H1 (cell line): ENCODE measurements around the gene ZDHHC8. TPM values are rescaled to one million over a fixed set of nuclear protein-coding genes. Genes with fewer than 3 reads are reported as not detected.
A peak's percentile ranks its signal among the peaks of the same experiment; 100 is the strongest.

ENCODE experiments used
- CTCF ChIA-PET: fragments of 300-600 bp; sonication (Branson Sonifier 250); formaldehyde crosslinking; loops from one replicate; lab custom pipeline; 2021; ENCODE audit not compliant: partially characterized antibody; lab: Charles Lee
- POLR2A ChIA-PET: fragments of 300-600 bp; sonication (Branson Sonifier 250); formaldehyde crosslinking; loops from one replicate; lab custom pipeline; 2021; ENCODE audit warnings: inconsistent platforms; ENCODE audit not compliant: partially characterized antibody; lab: Charles Lee
- DNase-seq, 2 experiments: peaks; one replicate each; pipeline versions ENCODE4 v3.0.0 to v3.0.0-alpha.2; 2010 to 2022; ENCODE audit warnings: low spot score in 2 of 2, low read depth in 1 of 2, mixed read lengths in 1 of 2
- FAIRE-seq: peaks from 2 replicates; lab custom pipeline; 2011; peaks lifted over from hg19 to GRCh38; lab: Jason Lieb, UNC
- H2AFZ ChIP-seq: 2 replicates; pipeline ENCODE4 v1.8.1; 2012; ENCODE audit warnings: low read length, inconsistent platforms
- H2AK5ac ChIP-seq: 2 replicates; pipeline ENCODE4 v1.6.1; 2013; ENCODE audit warnings: low read depth, low read length
- H2BK120ac ChIP-seq: replicated peaks from 2 replicates; pipeline ENCODE3; 2013; ENCODE audit warnings: low read depth, low read length, inconsistent platforms
- H2BK12ac ChIP-seq: 2 replicates; pipeline ENCODE4 v1.6.1; 2013; ENCODE audit warnings: low read depth, low read length
- H2BK15ac ChIP-seq: 2 replicates; pipeline ENCODE4 v1.6.1; 2013; ENCODE audit warnings: low read length
- H2BK20ac ChIP-seq: 2 replicates; pipeline ENCODE4 v1.6.1; 2013; ENCODE audit warnings: low read length
- H2BK5ac ChIP-seq: 2 replicates; pipeline ENCODE4 v1.6.1; 2013; ENCODE audit warnings: low read depth, low read length
- H3K14ac ChIP-seq: 2 replicates; pipeline ENCODE4 v1.6.1; 2013; ENCODE audit warnings: inconsistent platforms; ENCODE audit not compliant: insufficient read length
- H3K18ac ChIP-seq: 2 replicates; pipeline ENCODE4 v1.6.1; 2013; ENCODE audit warnings: low read length; ENCODE audit errors: extremely low read depth
- H3K23ac ChIP-seq: 2 replicates; pipeline ENCODE4 v1.6.1; 2013; ENCODE audit warnings: inconsistent platforms; ENCODE audit not compliant: insufficient read length
- H3K23me2 ChIP-seq: 2 replicates; pipeline ENCODE4 v1.6.1; 2013; ENCODE audit warnings: low read depth, low read length
- H3K27ac ChIP-seq: 2 replicates; pipeline ENCODE4 v1.6.1; 2011; ENCODE audit warnings: low read depth, low read length, inconsistent platforms
- H3K27me3 ChIP-seq, 4 experiments: replicated peaks in 1 of 4; 1 replicate in 1 of 4; 2 replicates in 3 of 4; pipeline versions ENCODE4 v1.6.1 to v1.8.1; 2011 to 2013; ENCODE audit warnings: low read length in 3 of 4, mild to moderate bottlenecking in 3 of 4, inconsistent platforms in 2 of 4, mixed read lengths in 2 of 4, moderate library complexity in 1 of 4; ENCODE audit not compliant: control insufficient read depth in 3 of 4, insufficient read depth in 3 of 4; ENCODE audit errors: extremely low read depth in 1 of 4
- H3K36me3 ChIP-seq, 4 experiments: 2 replicates each; pipeline versions ENCODE4 v1.6.1 to v1.8.1; 2011 to 2013; ENCODE audit warnings: mild to moderate bottlenecking in 4 of 4, low read length in 3 of 4, moderate library complexity in 2 of 4, control low read depth in 1 of 4, inconsistent platforms in 1 of 4; ENCODE audit not compliant: insufficient read depth in 4 of 4, control insufficient read depth in 2 of 4
- H3K4ac ChIP-seq: replicated peaks from 2 replicates; pipeline ENCODE3; 2013; ENCODE audit warnings: low read length, low read depth, mixed read lengths, inconsistent platforms; ENCODE audit not compliant: insufficient read length
- H3K4me1 ChIP-seq, 4 experiments: replicated peaks in 1 of 4; 1 replicate in 1 of 4; 2 replicates in 3 of 4; pipeline versions ENCODE4 v1.6.1 to v1.8.1; 2011 to 2013; ENCODE audit warnings: low read length in 3 of 4, inconsistent platforms in 2 of 4, mixed read lengths in 1 of 4; ENCODE audit not compliant: insufficient read depth in 4 of 4, control insufficient read depth in 3 of 4
- H3K4me2 ChIP-seq, 2 experiments: 2 replicates each; pipeline versions ENCODE4 v1.6.1 to v1.8.1; 2011 to 2013; ENCODE audit warnings: low read depth in 2 of 2, low read length in 2 of 2, control low read depth in 1 of 2, inconsistent platforms in 1 of 2, mild to moderate bottlenecking in 1 of 2; ENCODE audit not compliant: insufficient read depth in 1 of 2
- H3K4me3 ChIP-seq, 4 experiments: fragments of 200-600, 300-600 bp in 1 of 4; sonication (generic), shearing (Covaris generic), sonication (Bioruptor Twin) in 1 of 4; 2 replicates each; pipeline versions ENCODE4 v1.5.1 to v1.8.1; 2011 to 2016; ENCODE audit warnings: low read length in 4 of 4, low read depth in 3 of 4, control low read depth in 2 of 4, inconsistent platforms in 2 of 4, mild to moderate bottlenecking in 2 of 4, mixed read lengths in 1 of 4, moderate library complexity in 1 of 4; ENCODE audit not compliant: insufficient read depth in 2 of 4; ENCODE audit errors: extremely low read depth in 1 of 4
- H3K56ac ChIP-seq: replicated peaks from 2 replicates; pipeline ENCODE3; 2013; ENCODE audit warnings: low read depth, mild to moderate bottlenecking, mixed read lengths, low read length, inconsistent platforms; ENCODE audit not compliant: insufficient read length
- H3K79me1 ChIP-seq: 2 replicates; pipeline ENCODE4 v1.6.1; 2013; ENCODE audit warnings: low read depth, low read length, control low read depth
- H3K79me2 ChIP-seq, 2 experiments: 2 replicates each; pipeline versions ENCODE4 v1.6.1 to v1.8.1; 2012 to 2013; ENCODE audit warnings: low read length in 2 of 2, mild to moderate bottlenecking in 2 of 2, inconsistent platforms in 1 of 2; ENCODE audit not compliant: insufficient read depth in 2 of 2, control insufficient read depth in 1 of 2
- H3K9ac ChIP-seq, 4 experiments: replicated peaks in 1 of 4; 1 replicate in 1 of 4; 2 replicates in 3 of 4; pipeline versions ENCODE4 v1.6.1 to v1.8.1; 2011 to 2013; ENCODE audit warnings: low read depth in 3 of 4, low read length in 3 of 4, control low read depth in 2 of 4, mild to moderate bottlenecking in 2 of 4, moderate library complexity in 2 of 4, inconsistent platforms in 1 of 4; ENCODE audit errors: extremely low read depth in 1 of 4
- H3K9me3 ChIP-seq, 2 experiments: 2 replicates each; pipeline versions ENCODE4 v1.6.1 to v1.8.1; 2012 to 2013; ENCODE audit warnings: mild to moderate bottlenecking in 2 of 2, moderate library complexity in 2 of 2, control low read depth in 1 of 2, inconsistent platforms in 1 of 2, low read depth in 1 of 2, low read length in 1 of 2, mixed read lengths in 1 of 2; ENCODE audit not compliant: insufficient read depth in 2 of 2
- H4K20me1 ChIP-seq, 2 experiments: replicated peaks in 1 of 2; 2 replicates each; pipeline versions ENCODE3 to v1.8.1; 2011 to 2013; ENCODE audit warnings: inconsistent platforms in 2 of 2, low read length in 2 of 2, mild to moderate bottlenecking in 1 of 2; ENCODE audit not compliant: insufficient read depth in 2 of 2, control insufficient read depth in 1 of 2
- H4K5ac ChIP-seq: 2 replicates; pipeline ENCODE4 v1.6.1; 2013; ENCODE audit warnings: low read length, low read depth, mixed read lengths, inconsistent platforms; ENCODE audit not compliant: insufficient read length
- H4K8ac ChIP-seq: 2 replicates; pipeline ENCODE4 v1.8.0; 2013; ENCODE audit warnings: mild to moderate bottlenecking, moderate library complexity, low read length, inconsistent platforms; ENCODE audit not compliant: insufficient read depth; ENCODE audit errors: extremely low read depth
- H4K91ac ChIP-seq: replicated peaks from 2 replicates; pipeline ENCODE3; 2013; ENCODE audit warnings: low read length, mixed read lengths, inconsistent platforms; ENCODE audit not compliant: insufficient read length
- BRCA1 ChIP-seq: IDR thresholded peaks from 2 replicates; pipeline ENCODE4 v1.6.1; 2012; ENCODE audit warnings: low read depth, low read length, improper control_type of control experiment
- CBX5 ChIP-seq: fragments of 300-800, 300-1000 bp; sonication (generic); IDR thresholded peaks from 2 replicates; pipeline ENCODE4 v1.7.1; 2016; ENCODE audit warnings: antibody characterized with exemption, low read length, low read depth
- EGR1 ChIP-seq: IDR thresholded peaks from 2 replicates; pipeline ENCODE4 v1.6.1; 2011; ENCODE audit warnings: low read depth, low read length, borderline replicate concordance
- EZH2 ChIP-seq: fragments of 200-600 bp; sonication (generic); IDR thresholded peaks from 2 replicates; pipeline ENCODE4 v1.7.1; 2012; ENCODE audit warnings: low read depth, mild to moderate bottlenecking, moderate library complexity, low read length, inconsistent platforms; ENCODE audit not compliant: severe bottlenecking
- FOSL1 ChIP-seq: IDR thresholded peaks from 2 replicates; pipeline ENCODE4 v1.6.1; 2011; ENCODE audit warnings: mild to moderate bottlenecking, low read depth, low read length, moderate library complexity; ENCODE audit not compliant: insufficient read depth
- JUN ChIP-seq: IDR thresholded peaks from 2 replicates; pipeline ENCODE4 v1.6.1; 2011; ENCODE audit warnings: low read depth, mild to moderate bottlenecking, improper control_type of control experiment, low read length
- KDM1A ChIP-seq: fragments of 200-600, 300-600 bp; sonication (generic); IDR thresholded peaks from 2 replicates; pipeline ENCODE4 v1.7.1; 2016; ENCODE audit warnings: mild to moderate bottlenecking, low read length, borderline replicate concordance
- NRF1 ChIP-seq: IDR thresholded peaks from 2 replicates; pipeline ENCODE4 v1.6.1; 2011; ENCODE audit warnings: mild to moderate bottlenecking, low read depth, low read length, improper control_type of control experiment
- POLR2A ChIP-seq, 2 experiments: IDR thresholded peaks; 1 replicate in 1 of 2; 2 replicates in 1 of 2; pipeline ENCODE4 v1.6.1; 2011; ENCODE audit warnings: low read depth in 2 of 2, low read length in 2 of 2, mild to moderate bottlenecking in 2 of 2; ENCODE audit errors: control extremely low read depth in 1 of 2
- POLR2AphosphoS5 ChIP-seq: IDR thresholded peaks from 2 replicates; pipeline ENCODE4 v1.6.1; 2011; ENCODE audit warnings: low read depth, low read length
- SIX5 ChIP-seq: IDR thresholded peaks from 2 replicates; pipeline ENCODE4 v1.6.1; 2011; ENCODE audit warnings: mild to moderate bottlenecking, low read depth, low read length
- TCF12 ChIP-seq: IDR thresholded peaks from 2 replicates; pipeline ENCODE4 v1.6.1; 2011; ENCODE audit warnings: low read depth, mild to moderate bottlenecking, low read length
- TEAD4 ChIP-seq: IDR thresholded peaks from 2 replicates; pipeline ENCODE4 v1.6.1; 2012; ENCODE audit warnings: low read depth, low read length, inconsistent platforms, mixed read lengths
- WGBS, 2 experiments: shearing (Covaris generic) in 1 of 2; methylation state at CpG; one replicate each; pipeline versions ENCODE4 v1.1.6 to v1.1.7; 2013 to 2015; ENCODE audit warnings: low lambda C conversion rate in 2 of 2, mixed read lengths in 2 of 2, inconsistent platforms in 1 of 2, low coverage in 1 of 2, missing lambda C conversion rate in 1 of 2; ENCODE audit not compliant: insufficient replicate concordance in 2 of 2, insufficient coverage in 1 of 2, insufficient read length in 1 of 2; ENCODE audit errors: extremely low coverage in 1 of 2, missing lambda C conversion rate in 1 of 2; 5-methylcytosine and 5-hydroxymethylcytosine counted together
- polyA plus RNA-seq, 7 experiments: library from polyadenylated mRNA; depleted of rRNA in 3 of 7; stranded (reverse) in 5 of 7; unstranded in 2 of 7; fragments of >200 nt in 5 of 7; fragments of 200-250 nt in 2 of 7; gene quantifications; 1 replicate in 5 of 7; 2 replicates in 1 of 7; 4 replicates in 1 of 7; pipeline versions ENCODE4 v1.2.1 to v1.2.3, GENCODE V29; 2011 to 2013; ENCODE audit warnings: missing spikeins in 2 of 7, mixed read lengths in 2 of 7
- total RNA-seq: library from RNA; stranded (reverse); fragmentation: NEBNext Ultra II Directional; extraction: Animal tissue kit (Norgen Biotek cat#: 25700); gene quantifications from 2 replicates; pipeline ENCODE4 v1.2.1, GENCODE V29; 2021

The ZDHHC8 gene
- total and polyA plus RNA-seq, 2 of the 8 experiments (the other 6 are each of a cell fraction or from before 2014, with no cell fraction given) = 18.6 to 65.6 TPM

DNA sequence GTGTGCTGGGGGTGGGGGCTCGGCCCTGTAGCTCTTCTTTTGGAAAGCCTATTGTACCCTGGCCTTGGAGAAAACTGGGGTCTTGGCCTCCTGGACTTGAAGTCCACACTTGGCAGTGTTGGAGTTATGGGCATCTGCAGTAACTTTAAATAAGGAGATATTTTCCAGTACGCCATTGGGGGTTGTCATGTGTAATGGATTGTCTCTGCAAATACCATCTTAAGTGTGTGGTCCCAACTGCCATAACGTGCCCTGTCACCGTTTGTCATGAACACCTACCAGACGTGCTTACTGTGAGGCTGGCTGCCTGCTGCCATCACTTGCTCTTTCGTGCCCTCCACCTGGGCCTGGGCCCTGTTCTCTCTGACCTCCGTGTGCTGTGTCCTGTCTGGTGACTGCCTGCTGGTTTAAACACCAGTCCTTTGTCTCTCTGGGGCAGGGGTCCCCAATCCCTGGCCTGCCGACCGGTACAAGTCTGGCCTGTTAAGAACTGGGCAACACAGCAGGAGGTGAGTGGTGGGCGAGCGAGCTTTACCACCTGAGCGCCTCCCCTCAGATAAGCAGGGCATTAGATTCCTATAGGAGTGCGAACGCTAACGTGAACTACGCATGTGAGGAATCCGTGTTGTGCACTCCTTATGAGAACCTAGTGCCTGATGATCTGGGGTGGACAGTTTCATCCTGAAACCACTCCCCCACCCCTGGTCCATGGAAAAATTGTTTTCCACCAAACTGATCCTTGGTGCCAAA is 3.6 kb upstream of the ZDHHC8 start:
- H2BK20ac ChIP-seq = no peak overlapping the region
- H2BK15ac ChIP-seq = no peak overlapping the region
- H4K91ac ChIP-seq = no peak overlapping the region
- H4K8ac ChIP-seq = no peak overlapping the region
- no peak overlapping the region for H2AK5ac ChIP-seq
- ChIA-PET CTCF (interaction anchor here (0.8 to 1.9 kb wide), 2 partner anchors 12 to 168 kb away, joined by 3 to 6 read pairs; partner anchors contain the start of gene RANBP1), POLR2A (interaction anchor here (0.7 to 8.3 kb wide), 24 partner anchors 10 to 170 kb away, joined by 3 to 223 read pairs (median 5); partner anchors contain the start of genes DGCR8, RANBP1, TANGO2 and TRMT2A)
- H3K4me1 ChIP-seq = peaks cover 0 to 12% (median 7%) of the 10 kb centered on the region in 4 experiments; a peak in 4 of 7 replicates
- H2BK120ac ChIP-seq = no peak overlapping the region
- H3K18ac ChIP-seq = no peak overlapping the region
- H4K5ac ChIP-seq = no peak overlapping the region
- no peak overlapping the region for H2BK12ac ChIP-seq
- H3K27me3 ChIP-seq = no peaks in the 10 kb centered on the region; a peak in 2 of 7 replicates
- H3K4ac ChIP-seq = no peak overlapping the region
- H3K56ac ChIP-seq = no peak overlapping the region
- peaks cover 10% of the 10 kb centered on the region; the same call in 1 of the 2 replicates for H3K23me2 ChIP-seq
- no peak overlapping the region for H3K4me3 ChIP-seq
- FAIRE-seq = no peak
- H3K79me2 ChIP-seq = peaks cover 5 to 18% of the 10 kb centered on the region in 2 experiments; a peak in 3 of 4 replicates
- H3K9ac ChIP-seq = peak overlapping the region in 1 of 4 experiments; percentile 15; a peak in 2 of 7 replicates
- H3K23ac ChIP-seq = no peak overlapping the region
- 89% methylated on average over 16 of the region's 17 CpGs; no CpG with 5 or more reads in 1 of the 2 experiments for WGBS, 2 experiments
- no peak overlapping the region for H2BK5ac ChIP-seq
- no peaks in the 10 kb centered on the region for H3K9me3 ChIP-seq
- DNase-seq = no peak
- peaks cover 25 to 43% of the 10 kb centered on the region in 2 experiments for H4K20me1 ChIP-seq
- H3K4me2 ChIP-seq = no peak overlapping the region
- peaks cover 6% of the 10 kb centered on the region for H3K79me1 ChIP-seq
- peaks cover 27 to 45% (median 33%) of the 10 kb centered on the region in 4 experiments for H3K36me3 ChIP-seq
- H2AFZ ChIP-seq = no peak overlapping the region
- 0 out of 2 replicates have a peak overlapping the region, but pooled peaks have one; percentile 17 for H3K27ac ChIP-seq
- no peak overlapping the region for H3K14ac ChIP-seq
- no peak for TF ChIP-seq CBX5
- TF ChIP-seq POLR2AphosphoS5 = peak; percentile 91; the same call in 1 of the 2 replicates
- no peak for TF ChIP-seq TCF12
- TF ChIP-seq POLR2A (IDR thresholded peaks at IDR 0.05; ENCODE audit: control extremely low read depth in 1 of 2, low read depth in 2 of 2, low read length in 2 of 2) = peak in 1 of 2 experiments; percentile 55; a peak in 2 of 3 replicates
- TF ChIP-seq SIX5 = no peak
- no peak for TF ChIP-seq TEAD4
- TF ChIP-seq EZH2 = no peak
- no peak for TF ChIP-seq FOSL1
- TF ChIP-seq JUN = no peak
- TF ChIP-seq NRF1 = no peak
- no peak for TF ChIP-seq BRCA1
- no peak for TF ChIP-seq EGR1
- TF ChIP-seq KDM1A = no peak
